Progenitor cell of endocrine pancreas (in vitro differentiated cells): ENCODE results near the gene SPAG4. TPM values are rescaled to one million over a fixed set of nuclear protein-coding genes. Genes with fewer than 3 reads are reported as not detected.

Source experiments
- DNase-seq: peaks from one replicate; pipeline ENCODE4 v3.0.0; 2021; ENCODE audit warnings: low spot score; ENCODE audit not compliant: unreplicated experiment
- H3K27ac Mint-ChIP-seq: 2 replicates; pipeline ENCODE4 v1.8.0; 2021; ENCODE audit warnings: mild to moderate bottlenecking, moderate library complexity, mixed read lengths
- H3K27me3 Mint-ChIP-seq: 2 replicates; pipeline ENCODE4 v1.8.0; 2021; ENCODE audit warnings: mixed read lengths
- H3K36me3 Mint-ChIP-seq: 2 replicates; pipeline ENCODE4 v1.8.0; 2022; ENCODE audit warnings: mixed read lengths; ENCODE audit not compliant: insufficient read depth
- H3K4me1 Mint-ChIP-seq: 2 replicates; pipeline ENCODE4 v1.8.0; 2021; ENCODE audit warnings: low read depth, mixed read lengths
- H3K4me3 Mint-ChIP-seq: 2 replicates; pipeline ENCODE4 v1.8.0; 2021; ENCODE audit warnings: low read depth, mild to moderate bottlenecking, moderate library complexity, mixed read lengths
- H3K9me3 Mint-ChIP-seq: 2 replicates; pipeline ENCODE4 v1.8.0; 2021; ENCODE audit warnings: low read depth, mixed read lengths
- CTCF ChIP-seq: fragments of 200-600 bp; sonication (generic); IDR thresholded peaks from one replicate; pipeline ENCODE4 v1.5.0; 2021; ENCODE audit warnings: antibody characterized with exemption, mild to moderate bottlenecking; ENCODE audit not compliant: unreplicated experiment
- total RNA-seq: library from RNA; stranded (reverse); gene quantifications from 2 replicates; pipeline ENCODE4 v1.2.1, GENCODE V29; 2021

SPAG4 gene
- total RNA-seq, 1 donor from 2014 or later = 1.1 TPM

GRCh38 chr20:35592339-35592974, 23.2 kb upstream of the SPAG4 start:
- Mint-ChIP-seq H3K36me3 (no peaks in the 10 kb centered on the region), H3K27ac (no peak overlapping the region)
- TF ChIP-seq CTCF = no peak

GRCh38 chr20:35595456-35595855, 20.2 kb upstream of the SPAG4 start:
- no peak for TF ChIP-seq CTCF

More at GRCh38 chr20:35592339-35592974, 23.2 kb upstream of the SPAG4 start:
- H3K9me3 Mint-ChIP-seq = no peaks in the 10 kb centered on the region
- DNase-seq = no peak
- no peak overlapping the region for H3K4me3 Mint-ChIP-seq
- H3K4me1 Mint-ChIP-seq = no peaks in the 10 kb centered on the region
- H3K27me3 Mint-ChIP-seq = peaks cover 27% of the 10 kb centered on the region

GRCh38 chr20:35595901-35596300, 19.7 kb upstream of the SPAG4 start:
- Mint-ChIP-seq H3K9me3 (no peaks in the 10 kb centered on the region), H3K27me3 (peaks cover 60% of the 10 kb centered on the region), H3K4me3 (no peak overlapping the region), H3K4me1 (no peaks in the 10 kb centered on the region), H3K36me3 (no peaks in the 10 kb centered on the region), H3K27ac (no peak overlapping the region)
- no peak for DNase-seq
- no peak for TF ChIP-seq CTCF

More at GRCh38 chr20:35595456-35595855, 20.2 kb upstream of the SPAG4 start:
- Mint-ChIP-seq H3K27me3 (peaks cover 55% of the 10 kb centered on the region), H3K9me3 (no peaks in the 10 kb centered on the region), H3K4me1 (no peaks in the 10 kb centered on the region), H3K36me3 (no peaks in the 10 kb centered on the region), H3K27ac (no peak overlapping the region), H3K4me3 (no peak overlapping the region)
- DNase-seq = no peak

- Mint-ChIP-seq H3K9me3 (no peaks in the 10 kb centered on the region), H3K27ac (no peak overlapping the region), H3K27me3 (peaks cover 66% of the 10 kb centered on the region), H3K4me1 (peaks cover 1% of the 10 kb centered on the region), H3K4me3 (no peak overlapping the region), H3K36me3 (no peaks in the 10 kb centered on the region)
- TF ChIP-seq CTCF = no peak
- no peak for DNase-seq
Measured at GRCh38 chr20:35597186-35597585, 18.4 kb upstream of the SPAG4 start.

GRCh38 chr20:35598476-35598875, 17.2 kb upstream of the SPAG4 start:
- Mint-ChIP-seq H3K27ac (no peak overlapping the region), H3K4me1 (peaks cover 1% of the 10 kb centered on the region), H3K36me3 (no peaks in the 10 kb centered on the region), H3K27me3 (peaks cover 75% of the 10 kb centered on the region), H3K9me3 (no peaks in the 10 kb centered on the region), H3K4me3 (no peak overlapping the region)
- DNase-seq = no peak
- no peak for TF ChIP-seq CTCF
